ENCODE results near the gene APH1A. TPM values are rescaled to one million over a fixed set of nuclear protein-coding genes. Genes with fewer than 3 reads are reported as not detected.

APH1A gene
- total and polyA plus RNA-seq, 2 experiments from 2014 or later, result 29.5 to 78.6 TPM

- H3K36me3 ChIP-seq, result peaks cover 3% of the 10 kb centered on the region
- H3K4me1 ChIP-seq (ENCODE audit: low read depth), result peaks cover 34% of the 10 kb centered on the region
- H3K9me3 ChIP-seq (ENCODE audit: low read depth), result no peaks in the 10 kb centered on the region
- DNase-seq (ENCODE audit: low read depth in 1 of 2, low spot score in 1 of 2), result peak in 1 of 2 donors; percentile 46
- H3K4me3 ChIP-seq, result peak overlapping the region; percentile 61
- peak overlapping the region; percentile 88 for H3K27ac ChIP-seq
- H3K27me3 ChIP-seq, result no peaks in the 10 kb centered on the region
- TF ChIP-seq CTCF (IDR thresholded peaks at IDR 0.05; ENCODE audit: low read depth, low read length), result no peak
These were observed 9.6 kb downstream of the APH1A start for GRCh38 chr1:150259217-150259616.

GRCh38 chr1:150257624-150258585 is 10.9 kb downstream of the APH1A start, which contains the start of gene CA14:
TSS of gene CA14 (plus strand) at chr1:150257774. CDS start at chr1:150258129, 355 bp downstream.
- no peaks in the 10 kb centered on the region for H3K9me3 ChIP-seq (ENCODE audit: low read depth)
- peak within 1 kb of the TSS; percentile 88 for H3K27ac ChIP-seq
- H3K27me3 ChIP-seq, result no peaks in the 10 kb centered on the region
- DNase-seq (ENCODE audit: low read depth in 1 of 2, low spot score in 1 of 2), result peak in 1 of 2 donors; percentile 89
- H3K4me1 ChIP-seq (ENCODE audit: low read depth), result peaks cover 34% of the 10 kb centered on the region
- no peak for TF ChIP-seq CTCF (IDR thresholded peaks at IDR 0.05; ENCODE audit: low read depth, low read length)
- peak within 1 kb of the TSS; percentile 61 for H3K4me3 ChIP-seq
- H3K36me3 ChIP-seq, result no peaks in the 10 kb centered on the region

GRCh38 chr1:150256554-150257341 is 12.1 kb downstream of the APH1A start:
- Histone ChIP-seq H3K36me3 (no peaks in the 10 kb centered on the region), H3K4me3 (peak overlapping the region; percentile 61), H3K4me1 (ENCODE audit: low read depth) (peaks cover 34% of the 10 kb centered on the region), H3K27me3 (no peaks in the 10 kb centered on the region), H3K27ac (peak overlapping the region; percentile 88), H3K9me3 (ENCODE audit: low read depth) (no peaks in the 10 kb centered on the region)
- TF ChIP-seq CTCF (IDR thresholded peaks at IDR 0.05; ENCODE audit: low read depth, low read length), result no peak
- peak in 1 of 2 donors; percentile 60 for DNase-seq (ENCODE audit: low read depth in 1 of 2, low spot score in 1 of 2)

GRCh38 chr1:150256198-150256553 is 12.6 kb downstream of the APH1A start:
- H3K27ac ChIP-seq, result peak overlapping the region; percentile 88
- no peak for DNase-seq (ENCODE audit: low read depth in 1 of 2, low spot score in 1 of 2)

More at GRCh38 chr1:150256198-150256553, 12.6 kb downstream of the APH1A start:
- peaks cover 34% of the 10 kb centered on the region for H3K4me1 ChIP-seq (ENCODE audit: low read depth)
- H3K36me3 ChIP-seq, result no peaks in the 10 kb centered on the region
- H3K9me3 ChIP-seq (ENCODE audit: low read depth), result no peaks in the 10 kb centered on the region
- H3K4me3 ChIP-seq, result peak overlapping the region; percentile 61
- H3K27me3 ChIP-seq, result no peaks in the 10 kb centered on the region
- no peak for TF ChIP-seq CTCF (IDR thresholded peaks at IDR 0.05; ENCODE audit: low read depth, low read length)
